ENCODE measurements around the gene LTBP3.

DNA sequence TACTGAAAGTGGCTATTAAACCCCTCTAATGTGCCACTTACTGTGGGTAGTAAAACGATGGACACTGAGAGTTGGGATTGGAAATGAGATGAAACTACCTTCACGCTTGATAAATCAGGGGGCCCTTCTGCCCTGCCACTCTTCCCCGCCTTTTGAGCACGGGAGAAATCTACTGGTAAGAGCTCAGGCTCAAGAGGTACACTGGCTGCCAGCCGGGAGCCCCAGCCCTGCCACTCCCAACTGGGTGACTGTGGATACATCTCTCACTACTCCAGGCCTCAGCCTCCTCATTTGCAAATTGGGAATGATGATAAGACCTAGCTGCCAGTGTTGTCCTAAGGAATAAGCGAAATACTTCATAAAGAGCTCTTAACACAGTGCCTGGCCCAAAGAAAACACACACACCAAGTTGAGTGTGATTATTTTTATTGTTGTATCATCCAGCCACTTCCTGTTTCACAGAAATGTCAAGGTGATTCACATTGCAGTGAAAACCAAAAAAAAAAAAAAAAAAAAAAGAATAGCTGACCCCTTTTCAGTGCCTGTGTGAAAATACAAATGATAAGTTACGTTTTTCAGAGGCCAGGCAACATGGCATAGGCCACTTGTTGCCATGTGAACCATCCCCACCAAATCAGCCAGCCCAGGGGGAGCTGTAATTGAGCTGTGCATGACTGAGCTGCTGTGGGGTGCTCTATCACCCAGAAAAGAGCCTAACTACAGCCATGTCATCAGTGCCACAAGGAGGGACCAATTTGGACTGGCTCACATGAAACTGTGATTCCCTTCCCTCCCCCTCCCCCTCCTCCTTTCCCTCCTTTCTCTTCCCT is 7.7 kb upstream of the LTBP3 start:
- TF ChIP-seq SP1 (IDR thresholded peaks at IDR 0.05): no peak
- no peak for TF ChIP-seq SUZ12 (IDR thresholded peaks at IDR 0.05)
- TF ChIP-seq ARNT (IDR thresholded peaks at IDR 0.05): no peak
- TF ChIP-seq FOXK2 (IDR thresholded peaks at IDR 0.05): no peak
- TF ChIP-seq CTBP1 (IDR thresholded peaks at IDR 0.05; ENCODE audit: borderline replicate concordance): no peak

All from HEK293T (cell line).